ENCODE results near the gene FICD.

FICD gene

GRCh38 chr12:108523365-108523764 lies 8.3 kb downstream of the FICD start:
- TF ChIP-seq CTCF (IDR thresholded peaks at IDR 0.05; ENCODE audit: insufficient read depth, low read depth, low read length, missing control alignments), result no peak
- no peak overlapping the region for H3K4me3 ChIP-seq (ENCODE audit: low read depth, low read length)
- DNase-seq (ENCODE audit: low read depth), result no peak

GRCh38 chr12:108525681-108526080 lies 10.6 kb downstream of the FICD start:
- no peak for DNase-seq (ENCODE audit: low read depth)
- no peak for TF ChIP-seq CTCF (IDR thresholded peaks at IDR 0.05; ENCODE audit: insufficient read depth, low read depth, low read length, missing control alignments)
- H3K4me3 ChIP-seq (ENCODE audit: low read depth, low read length), result no peak overlapping the region

- no peak for TF ChIP-seq CTCF (IDR thresholded peaks at IDR 0.05; ENCODE audit: insufficient read depth, low read depth, low read length, missing control alignments)
- H3K4me3 ChIP-seq (ENCODE audit: low read depth, low read length), result no peak overlapping the region
- peak; percentile 57 for DNase-seq (ENCODE audit: low read depth)
Measured at GRCh38 chr12:108526482-108527165, 11.5 kb downstream of the FICD start.

GRCh38 chr12:108527166-108527496 lies 12.1 kb downstream of the FICD start:
- H3K4me3 ChIP-seq (ENCODE audit: low read depth, low read length), result no peak overlapping the region
- no peak for TF ChIP-seq CTCF (IDR thresholded peaks at IDR 0.05; ENCODE audit: insufficient read depth, low read depth, low read length, missing control alignments)
- no peak for DNase-seq (ENCODE audit: low read depth)

GRCh38 chr12:108530161-108530560 lies 15.1 kb downstream of the FICD start:
- no peak overlapping the region for H3K4me3 ChIP-seq (ENCODE audit: low read depth, low read length)
- DNase-seq (ENCODE audit: low read depth), result no peak
- TF ChIP-seq CTCF (IDR thresholded peaks at IDR 0.05; ENCODE audit: insufficient read depth, low read depth, low read length, missing control alignments), result no peak

GRCh38 chr12:108531929-108532848 lies 17.1 kb downstream of the FICD start:
- no peak for TF ChIP-seq CTCF (IDR thresholded peaks at IDR 0.05; ENCODE audit: insufficient read depth, low read depth, low read length, missing control alignments)
- no peak for DNase-seq (ENCODE audit: low read depth)
- H3K4me3 ChIP-seq (ENCODE audit: low read depth, low read length), result no peak overlapping the region

Measured in GM12865 (cell line).